ENCODE measurements around the gene ZSWIM8. TPM values are rescaled to one million over a fixed set of nuclear protein-coding genes. Genes with fewer than 3 reads are reported as not detected.

ZSWIM8 gene
- total RNA-seq, 1 donor from 2014 or later = 125 TPM

DNA sequence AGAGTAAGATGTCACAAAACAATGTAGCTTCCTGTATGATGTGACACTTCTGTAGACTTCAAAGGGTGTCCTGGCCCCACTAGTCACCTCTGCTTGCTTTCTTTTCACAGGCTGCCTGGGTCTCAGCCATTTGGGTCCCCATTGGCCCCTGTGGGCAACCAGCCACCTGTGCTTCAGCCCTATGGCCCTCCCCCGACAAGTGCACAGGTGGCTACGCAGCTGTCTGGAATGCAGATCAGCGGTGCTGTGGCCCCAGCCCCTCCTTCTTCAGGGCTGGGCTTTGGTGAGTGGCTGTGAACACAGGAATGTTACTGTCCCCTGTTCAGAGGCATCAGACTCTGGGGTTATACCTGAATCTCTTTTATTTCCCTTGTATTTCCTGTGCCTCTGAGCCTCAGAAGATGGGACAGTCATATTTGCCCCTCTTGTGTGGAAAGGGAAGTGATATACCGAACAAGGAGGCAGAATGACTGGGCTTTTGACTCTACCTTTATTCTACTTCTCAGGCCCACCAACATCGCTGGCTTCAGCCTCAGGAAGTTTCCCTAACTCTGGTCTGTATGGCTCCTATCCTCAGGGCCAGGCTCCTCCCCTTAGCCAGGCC lies 25.8 kb upstream of the ZSWIM8 start:
- H3K36me3 ChIP-seq = peaks cover 81% of the 10 kb centered on the region
- peak overlapping the region; percentile 77 for H3K27ac ChIP-seq
- intact Hi-C loops (cut with DNase I) = no loop called here
- ATAC-seq (peak; percentile 96 to 97), DNase-seq (peak; percentile 84)
- TF ChIP-seq, protein P1, sequence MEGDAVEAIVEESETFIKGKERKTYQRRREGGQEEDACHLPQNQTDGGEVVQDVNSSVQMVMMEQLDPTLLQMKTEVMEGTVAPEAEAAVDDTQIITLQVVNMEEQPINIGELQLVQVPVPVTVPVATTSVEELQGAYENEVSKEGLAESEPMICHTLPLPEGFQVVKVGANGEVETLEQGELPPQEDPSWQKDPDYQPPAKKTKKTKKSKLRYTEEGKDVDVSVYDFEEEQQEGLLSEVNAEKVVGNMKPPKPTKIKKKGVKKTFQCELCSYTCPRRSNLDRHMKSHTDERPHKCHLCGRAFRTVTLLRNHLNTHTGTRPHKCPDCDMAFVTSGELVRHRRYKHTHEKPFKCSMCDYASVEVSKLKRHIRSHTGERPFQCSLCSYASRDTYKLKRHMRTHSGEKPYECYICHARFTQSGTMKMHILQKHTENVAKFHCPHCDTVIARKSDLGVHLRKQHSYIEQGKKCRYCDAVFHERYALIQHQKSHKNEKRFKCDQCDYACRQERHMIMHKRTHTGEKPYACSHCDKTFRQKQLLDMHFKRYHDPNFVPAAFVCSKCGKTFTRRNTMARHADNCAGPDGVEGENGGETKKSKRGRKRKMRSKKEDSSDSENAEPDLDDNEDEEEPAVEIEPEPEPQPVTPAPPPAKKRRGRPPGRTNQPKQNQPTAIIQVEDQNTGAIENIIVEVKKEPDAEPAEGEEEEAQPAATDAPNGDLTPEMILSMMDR (IDR thresholded peaks at IDR 0.05) = no peak
- no peaks in the 10 kb centered on the region for H3K9me3 ChIP-seq
- H3K4me3 ChIP-seq = no peak overlapping the region
- H3K27me3 ChIP-seq (ENCODE audit: low read depth) = no peaks in the 10 kb centered on the region
- peaks cover 17% of the 10 kb centered on the region for H3K4me1 ChIP-seq

DNA sequence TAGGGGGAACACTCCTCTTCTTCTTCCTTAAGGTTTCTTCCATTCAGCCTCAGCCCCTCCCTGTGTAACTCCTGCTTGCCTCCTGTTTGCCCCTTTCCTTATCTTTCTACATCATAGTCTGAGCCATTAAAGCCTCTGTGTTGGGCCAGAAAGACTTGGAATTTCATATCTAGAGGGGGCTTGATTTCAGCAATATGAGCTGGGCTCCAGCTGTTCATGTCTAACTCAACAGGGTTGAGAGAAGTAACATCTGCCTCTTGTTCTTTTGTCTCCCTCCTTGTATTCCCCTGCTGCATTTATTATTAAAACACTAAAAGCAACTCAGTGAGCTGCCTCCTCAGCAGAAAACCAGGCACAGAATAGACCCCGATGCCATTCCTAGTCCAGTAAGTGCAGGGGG lies 23.6 kb upstream of the ZSWIM8 start:
- Histone ChIP-seq H3K36me3 (peaks cover 81% of the 10 kb centered on the region), H3K27ac (no peak overlapping the region), H3K27me3 (ENCODE audit: low read depth) (no peaks in the 10 kb centered on the region), H3K4me1 (peaks cover 17% of the 10 kb centered on the region), H3K4me3 (no peak overlapping the region), H3K9me3 (no peaks in the 10 kb centered on the region)
- TF ChIP-seq, protein P1 (IDR thresholded peaks at IDR 0.05) = no peak
- intact Hi-C loops (cut with DNase I) = no loop called here
- DNase-seq (no peak), ATAC-seq (no peak)

DNA sequence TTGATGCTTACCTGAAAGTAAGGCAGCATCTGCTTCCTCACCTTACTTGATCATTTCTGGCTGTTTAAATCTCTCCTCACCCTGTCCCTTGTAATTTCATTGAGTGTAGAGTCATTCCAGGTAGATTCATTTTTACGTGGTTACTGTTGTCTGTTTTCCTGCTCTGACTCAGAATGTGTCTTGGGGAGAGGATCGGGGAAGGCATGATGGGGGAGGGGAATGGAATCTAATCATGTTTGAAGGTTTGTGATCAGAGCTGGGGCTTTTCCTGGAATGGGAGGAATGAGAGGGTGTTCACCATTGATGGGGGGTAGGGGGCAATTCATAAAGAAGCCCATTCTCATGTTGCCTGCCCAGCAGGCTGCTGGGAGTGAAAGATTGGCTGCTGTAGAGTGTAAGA lies 22.5 kb upstream of the ZSWIM8 start:
- no peak for ATAC-seq
- TF ChIP-seq, protein P1 (IDR thresholded peaks at IDR 0.05) = no peak
- DNase-seq = no peak
- Histone ChIP-seq H3K36me3 (peaks cover 92% of the 10 kb centered on the region), H3K27ac (no peak overlapping the region), H3K27me3 (ENCODE audit: low read depth) (no peaks in the 10 kb centered on the region), H3K4me1 (peaks cover 17% of the 10 kb centered on the region), H3K4me3 (no peak overlapping the region), H3K9me3 (no peaks in the 10 kb centered on the region)
- intact Hi-C loops (cut with DNase I) = no loop called here

DNA sequence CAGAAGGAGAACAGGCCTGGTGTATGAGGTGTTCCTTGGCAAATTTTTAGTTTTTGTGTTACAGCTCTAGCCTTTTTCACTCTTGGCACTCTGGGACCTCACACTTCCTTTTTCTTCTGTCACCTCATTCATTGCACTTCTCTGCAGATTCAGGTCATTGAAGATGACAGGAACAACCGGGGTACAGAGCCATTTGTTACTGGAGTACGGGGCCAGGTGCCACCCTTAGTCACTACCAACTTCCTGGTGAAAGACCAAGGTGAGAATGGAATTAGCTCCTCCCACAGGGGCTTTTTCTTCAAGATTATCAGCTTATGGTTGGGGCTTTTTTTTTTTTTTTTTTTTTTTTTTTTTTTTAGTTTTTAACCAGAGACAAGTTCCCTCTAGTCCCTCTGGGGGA lies 22.1 kb upstream of the ZSWIM8 start:
- Histone ChIP-seq H3K9me3 (no peaks in the 10 kb centered on the region), H3K27ac (no peak overlapping the region), H3K36me3 (peaks cover 96% of the 10 kb centered on the region), H3K4me1 (peaks cover 13% of the 10 kb centered on the region), H3K4me3 (no peak overlapping the region), H3K27me3 (ENCODE audit: low read depth) (no peaks in the 10 kb centered on the region)
- no peak for ATAC-seq
- DNase-seq = no peak
- TF ChIP-seq, protein P1 (IDR thresholded peaks at IDR 0.05) = no peak
- intact Hi-C loops (cut with DNase I) = no loop called here

DNA sequence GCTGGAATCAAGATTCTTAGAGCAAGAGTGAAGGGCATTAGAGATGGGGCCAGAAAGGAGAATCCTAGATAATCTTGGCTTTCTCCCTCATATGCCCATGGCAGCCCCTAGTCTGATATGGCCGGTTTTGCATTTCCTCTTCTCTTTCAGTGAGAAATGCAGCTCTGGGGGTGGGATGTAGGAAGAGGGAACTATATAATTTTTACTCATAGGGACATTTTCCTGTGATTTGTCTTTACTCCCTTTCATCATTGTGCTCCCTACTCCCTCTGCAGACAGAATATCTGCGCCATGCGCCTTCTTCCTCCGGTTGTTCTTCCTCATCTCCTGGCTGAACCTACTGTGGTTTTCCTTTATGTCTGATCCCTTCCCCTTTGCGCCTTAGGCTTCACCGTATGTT lies 20.3 kb upstream of the ZSWIM8 start:
- Histone ChIP-seq H3K27me3 (ENCODE audit: low read depth) (no peaks in the 10 kb centered on the region), H3K4me3 (no peak overlapping the region), H3K9me3 (no peaks in the 10 kb centered on the region), H3K36me3 (peaks cover 100% of the 10 kb centered on the region), H3K27ac (no peak overlapping the region), H3K4me1 (peaks cover 3% of the 10 kb centered on the region)
- ATAC-seq (no peak), DNase-seq (no peak)
- intact Hi-C loops (cut with DNase I) = no loop called here
- TF ChIP-seq, protein P1 (IDR thresholded peaks at IDR 0.05) = no peak

All from lower lobe of right lung (tissue), 2 donors.